C4-2B (cell line): ENCODE measurements around the gene RANBP17.

Experiments used
- H3K27ac ChIP-seq: fragments of 450-650 bp; 2 replicates; pipeline ENCODE4 v1.5.1; 2017
- CTCF ChIP-seq: fragments of 450-650 bp; conservative IDR thresholded peaks from 2 replicates; pipeline ENCODE4 v1.5.1; 2017; ENCODE audit warnings: mild to moderate bottlenecking
- ZFX ChIP-seq: fragments of 450-650 bp; IDR thresholded peaks from 2 replicates; pipeline ENCODE4 v1.6.1; 2017

The RANBP17 gene

GRCh38 chr5:171149772-171150171, 288.0 kb downstream of the RANBP17 start:
- H3K27ac ChIP-seq: no peak overlapping the region
- TF ChIP-seq CTCF (no peak), ZFX (no peak)

- TF ChIP-seq ZFX: no peak
- TF ChIP-seq CTCF: peak; percentile 49
- H3K27ac ChIP-seq: no peak overlapping the region
Measured at GRCh38 chr5:171152382-171152781, 290.6 kb downstream of the RANBP17 start.

- no peak for TF ChIP-seq CTCF
- no peak overlapping the region for H3K27ac ChIP-seq
Measured at GRCh38 chr5:171155621-171156020, 293.8 kb downstream of the RANBP17 start.

GRCh38 chr5:171157276-171157675, 295.5 kb downstream of the RANBP17 start:
- TF ChIP-seq ZFX: no peak
- TF ChIP-seq CTCF: no peak
- no peak overlapping the region for H3K27ac ChIP-seq

- TF ChIP-seq ZFX (no peak), CTCF (no peak)
- H3K27ac ChIP-seq: no peak overlapping the region
Measured at GRCh38 chr5:171157775-171158174, 296.0 kb downstream of the RANBP17 start.

GRCh38 chr5:171158581-171158980, 296.8 kb downstream of the RANBP17 start:
- H3K27ac ChIP-seq: no peak overlapping the region
- no peak for TF ChIP-seq ZFX
- TF ChIP-seq CTCF: no peak

GRCh38 chr5:171162165-171162564, 300.3 kb downstream of the RANBP17 start:
- H3K27ac ChIP-seq: no peak overlapping the region
- TF ChIP-seq ZFX: no peak
- TF ChIP-seq CTCF: no peak

- H3K27ac ChIP-seq: no peak overlapping the region
- no peak for TF ChIP-seq ZFX
- peak; percentile 58 for TF ChIP-seq CTCF
Measured at GRCh38 chr5:171162596-171162995, 300.8 kb downstream of the RANBP17 start.
